AG04450 (cell line): ENCODE measurements around the gene CXXC5. TPM values are rescaled to one million over a fixed set of nuclear protein-coding genes. Genes with fewer than 3 reads are reported as not detected.

ENCODE experiments used
- CTCF ChIA-PET: fragments of 300-600, 350-600 bp; formaldehyde crosslinking; extraction: SDS; loops from one replicate; lab custom pipeline; 2022; ENCODE audit warnings: antibody characterized with exemption, inconsistent platforms; lab: Charles Lee
- POLR2A ChIA-PET: fragments of 350-600 bp; formaldehyde crosslinking; extraction: SDS; loops from one replicate; lab custom pipeline; 2021; ENCODE audit warnings: antibody characterized with exemption, inconsistent platforms; lab: Yijun Ruan, JAX
- DNase-seq: peaks from one replicate; pipeline ENCODE4 v3.0.0-alpha.2; 2011; ENCODE audit warnings: low read depth, low spot score
- H3K27ac ChIP-seq: one replicate; pipeline ENCODE4 v1.5.1; 2012; ENCODE audit warnings: low read depth, low read length, control low read depth
- H3K27me3 ChIP-seq: one replicate; pipeline ENCODE4 v1.6.0; 2012; ENCODE audit warnings: low read length; ENCODE audit not compliant: control insufficient read depth, insufficient read depth
- H3K4me3 ChIP-seq: 2 replicates; pipeline ENCODE4 v1.5.1; 2011; ENCODE audit warnings: mild to moderate bottlenecking, low read depth, low read length, control low read depth
- H3K9me3 ChIP-seq: 2 replicates; pipeline ENCODE4 v1.5.1; 2012; ENCODE audit warnings: low read length; ENCODE audit not compliant: control insufficient read depth, insufficient read depth
- polyA plus RNA-seq: library from polyadenylated mRNA; depleted of rRNA; stranded (reverse); fragments of >200 nt; gene quantifications from 2 replicates; pipeline ENCODE4 v1.2.3, GENCODE V29; 2011
- TF ChIP-seq, protein P1 (sequence below): IDR thresholded peaks from 2 replicates; pipeline ENCODE4 v1.5.1; 2011; ENCODE audit warnings: low read depth, low read length, control low read depth, inconsistent platforms

The CXXC5 gene
- polyA plus RNA-seq, 1 experiment, result 21.5 TPM

DNA sequence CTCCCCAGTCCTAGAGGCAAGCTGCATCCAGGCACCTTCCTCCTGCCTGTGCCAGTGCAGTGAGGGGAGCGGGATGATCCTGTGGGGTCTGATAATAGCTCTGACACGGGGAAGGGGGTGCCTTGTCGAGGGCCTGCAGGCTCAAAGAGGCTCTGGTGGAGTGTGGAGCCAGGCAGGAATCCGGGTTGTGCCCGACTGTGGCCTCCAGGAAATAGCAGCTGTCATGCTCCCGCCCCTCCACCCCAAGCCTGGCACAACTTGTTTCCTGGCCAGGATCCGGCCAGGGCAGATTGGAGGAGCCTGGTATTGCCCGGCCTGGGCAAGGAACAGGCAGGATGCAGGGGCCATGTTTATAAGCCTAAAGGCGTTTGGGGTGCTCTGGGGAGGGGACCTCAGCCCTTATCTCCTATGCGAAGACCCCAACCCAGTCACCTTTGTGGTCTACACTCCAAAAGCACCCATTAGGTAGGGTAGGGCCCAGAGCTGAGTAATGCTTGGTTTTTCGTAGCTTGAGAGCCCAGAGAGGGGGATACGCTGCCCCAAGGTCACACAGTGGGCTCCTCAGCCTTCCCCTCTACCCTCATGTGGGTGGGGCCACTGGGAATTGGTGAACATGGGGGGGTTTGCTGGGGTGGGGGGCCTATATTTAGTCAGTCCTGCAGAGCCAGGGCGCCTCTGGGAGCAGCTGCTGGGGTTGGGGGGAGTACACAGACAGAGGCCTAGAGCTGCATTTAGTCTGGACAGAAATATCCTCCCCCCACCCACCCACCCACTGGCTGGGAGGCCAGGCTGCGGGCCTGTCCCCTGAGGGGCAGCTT is 12.2 kb downstream of the CXXC5 start:
- ChIA-PET CTCF (interaction anchor here (0.6 to 2.0 kb wide), 5 partner anchors 8 to 115 kb away, joined by 4 to 6 read pairs (median 5); no protein-coding TSS in a partner anchor), POLR2A (interaction anchor here (0.7 to 2.3 kb wide), 8 partner anchors 8 to 318 kb away, joined by 3 to 21 read pairs (median 6); partner anchors contain the start of gene CXXC5)
- Histone ChIP-seq H3K27me3 (no peaks in the 10 kb centered on the region), H3K27ac (peak overlapping the region; percentile 71), H3K9me3 (no peaks in the 10 kb centered on the region; the same call in 1 of the 2 replicates), H3K4me3 (peak overlapping the region; percentile 43)
- TF ChIP-seq, protein P1, sequence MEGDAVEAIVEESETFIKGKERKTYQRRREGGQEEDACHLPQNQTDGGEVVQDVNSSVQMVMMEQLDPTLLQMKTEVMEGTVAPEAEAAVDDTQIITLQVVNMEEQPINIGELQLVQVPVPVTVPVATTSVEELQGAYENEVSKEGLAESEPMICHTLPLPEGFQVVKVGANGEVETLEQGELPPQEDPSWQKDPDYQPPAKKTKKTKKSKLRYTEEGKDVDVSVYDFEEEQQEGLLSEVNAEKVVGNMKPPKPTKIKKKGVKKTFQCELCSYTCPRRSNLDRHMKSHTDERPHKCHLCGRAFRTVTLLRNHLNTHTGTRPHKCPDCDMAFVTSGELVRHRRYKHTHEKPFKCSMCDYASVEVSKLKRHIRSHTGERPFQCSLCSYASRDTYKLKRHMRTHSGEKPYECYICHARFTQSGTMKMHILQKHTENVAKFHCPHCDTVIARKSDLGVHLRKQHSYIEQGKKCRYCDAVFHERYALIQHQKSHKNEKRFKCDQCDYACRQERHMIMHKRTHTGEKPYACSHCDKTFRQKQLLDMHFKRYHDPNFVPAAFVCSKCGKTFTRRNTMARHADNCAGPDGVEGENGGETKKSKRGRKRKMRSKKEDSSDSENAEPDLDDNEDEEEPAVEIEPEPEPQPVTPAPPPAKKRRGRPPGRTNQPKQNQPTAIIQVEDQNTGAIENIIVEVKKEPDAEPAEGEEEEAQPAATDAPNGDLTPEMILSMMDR, result no peak
- no peak for DNase-seq

DNA sequence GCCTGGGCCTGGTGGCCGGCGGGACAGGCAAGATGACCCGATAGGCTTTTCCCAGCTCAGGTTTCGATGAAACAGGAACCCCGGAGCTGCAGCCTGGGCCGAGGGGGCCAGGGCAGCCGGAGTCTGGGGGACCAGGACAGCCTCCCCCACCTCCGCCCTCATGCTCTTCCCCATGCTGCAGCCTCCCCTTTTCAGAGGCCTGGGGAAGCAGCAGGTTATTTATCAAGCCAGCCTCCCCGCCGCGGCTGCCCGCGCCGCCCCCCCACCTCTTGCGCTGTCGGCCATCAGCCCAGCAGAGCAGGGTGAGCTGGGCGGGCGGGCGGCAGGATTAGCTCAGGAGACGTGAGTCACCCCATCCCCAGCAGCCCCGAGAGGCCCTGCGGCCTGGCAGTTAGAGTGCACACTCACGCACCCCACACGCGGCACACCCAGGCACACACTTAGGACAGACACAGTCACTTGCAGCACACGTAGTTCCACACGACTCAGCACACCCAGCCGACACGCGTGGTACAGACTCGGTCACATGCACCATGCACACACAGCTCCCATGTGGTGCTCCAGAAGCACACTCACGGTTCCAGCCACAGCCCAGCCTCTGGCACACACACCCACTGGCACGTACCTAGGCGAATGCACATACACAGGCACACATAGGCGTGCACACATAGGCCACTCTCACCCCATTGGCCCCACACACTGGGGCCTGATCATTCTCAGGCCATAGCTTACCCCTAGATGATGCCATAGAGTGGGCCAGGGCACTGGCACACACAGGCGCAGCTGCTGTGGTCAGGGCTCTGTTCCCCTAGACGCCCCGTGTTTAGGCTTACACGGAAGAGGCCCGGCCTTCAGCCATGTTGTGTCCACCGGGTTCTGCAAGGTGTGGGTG is 13.0 kb downstream of the CXXC5 start:
- H3K27ac ChIP-seq, result peak overlapping the region; percentile 71
- H3K4me3 ChIP-seq, result peak overlapping the region; percentile 4; the same call in 1 of the 2 replicates
- CTCF ChIA-PET, result interaction anchor here (0.6 to 2.0 kb wide), 6 partner anchors 9 to 114 kb away, joined by 4 to 6 read pairs (median 4); no protein-coding TSS in a partner anchor
- TF ChIP-seq, protein P1, result no peak
- DNase-seq, result peak; percentile 74
- no peaks in the 10 kb centered on the region; the same call in 1 of the 2 replicates for H3K9me3 ChIP-seq
- no peaks in the 10 kb centered on the region for H3K27me3 ChIP-seq
- POLR2A ChIA-PET, result interaction anchor here (0.7 to 2.3 kb wide), 9 partner anchors 9 to 319 kb away, joined by 3 to 21 read pairs (median 6); partner anchors contain the start of gene CXXC5

DNA sequence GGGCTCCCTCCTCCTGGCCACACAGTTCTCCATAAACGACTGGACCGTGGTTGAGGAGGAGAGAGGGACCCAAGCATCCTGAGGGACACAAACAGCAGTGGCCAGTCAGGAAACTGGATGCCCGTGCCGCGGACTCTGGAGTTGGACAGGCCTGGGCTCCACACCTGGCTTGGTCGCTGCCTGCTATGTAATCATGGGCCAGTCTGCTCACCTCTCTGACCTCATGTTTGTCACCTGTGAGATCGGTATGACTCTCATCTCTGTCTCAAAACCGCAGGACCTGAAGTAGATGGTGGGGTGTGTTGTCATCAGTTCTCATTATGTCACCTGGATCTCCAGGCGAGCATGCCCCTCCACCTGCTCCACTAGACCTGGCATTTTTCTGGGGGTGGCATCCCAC is 14.5 kb downstream of the CXXC5 start:
- CTCF ChIA-PET, result no interaction called here
- Histone ChIP-seq H3K27ac (no peak overlapping the region), H3K4me3 (no peak overlapping the region), H3K27me3 (no peaks in the 10 kb centered on the region), H3K9me3 (no peaks in the 10 kb centered on the region; the same call in 1 of the 2 replicates)
- TF ChIP-seq, protein P1, result no peak
- DNase-seq, result no peak
- POLR2A ChIA-PET, result no interaction called here

DNA sequence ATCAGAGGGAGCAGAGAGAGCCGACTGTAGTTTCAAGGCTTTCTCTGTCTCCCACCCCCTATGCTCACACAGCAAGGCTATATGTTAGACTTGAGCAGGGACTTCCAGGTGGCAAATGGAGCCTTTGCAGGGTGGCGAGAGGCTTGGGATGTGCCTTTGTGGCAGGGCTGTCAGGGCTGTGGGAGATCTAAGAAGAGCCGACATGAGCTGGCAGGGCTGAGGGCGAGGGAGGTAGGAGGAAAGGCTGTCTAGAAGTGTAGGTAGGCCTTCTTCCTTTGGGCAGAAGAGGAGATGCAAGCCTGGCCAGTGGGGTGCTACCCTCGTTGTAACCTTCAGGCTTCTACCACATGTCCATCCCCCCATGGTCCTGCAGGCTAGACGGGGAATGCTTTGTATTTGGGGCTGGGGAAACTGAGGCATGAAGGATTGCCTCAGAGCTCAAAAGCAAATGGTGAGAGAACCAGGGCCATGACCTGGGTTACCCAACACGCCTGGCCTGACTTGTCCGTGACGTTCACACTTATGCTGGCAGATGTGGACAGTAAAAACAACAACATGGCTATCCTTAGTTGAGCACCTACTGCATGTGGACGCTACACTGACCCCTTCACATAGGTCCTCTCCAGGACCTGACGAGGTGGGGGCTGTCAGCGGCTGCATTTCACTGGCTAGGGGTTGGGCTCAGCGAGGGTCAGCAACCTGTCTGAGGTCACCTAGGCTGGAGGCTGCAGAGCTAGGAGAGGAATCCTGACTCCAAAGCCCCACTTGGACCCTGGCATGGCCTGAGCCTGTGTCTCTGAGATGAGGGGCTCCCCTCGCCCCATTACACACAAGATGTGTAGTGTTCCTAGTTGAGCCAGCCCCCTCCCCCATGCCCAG is 15.3 kb downstream of the CXXC5 start:
- no peak for DNase-seq
- CTCF ChIA-PET, result interaction anchor here (1.6 kb wide), 1 partner anchor 30 kb away, joined by 8 read pairs; no protein-coding TSS in a partner anchor
- TF ChIP-seq, protein P1, result no peak
- H3K9me3 ChIP-seq, result no peaks in the 10 kb centered on the region; the same call in 1 of the 2 replicates
- POLR2A ChIA-PET, result no interaction called here
- no peak overlapping the region for H3K4me3 ChIP-seq
- H3K27ac ChIP-seq, result no peak overlapping the region
- no peaks in the 10 kb centered on the region for H3K27me3 ChIP-seq
